GM23338 (cell line): ENCODE results near the gene NELL2.

Experiments used
- CTCF ChIP-seq, 2 experiments: fragments of 200-600 bp in 1 of 2; sonication (generic) in 1 of 2; conservative IDR thresholded peaks; 2 replicates each; pipeline versions ENCODE4 v1.5.1 to v1.6.1; 2016 to 2017; ENCODE audit warnings: antibody characterized with exemption in 2 of 2, low read depth in 2 of 2, mild to moderate bottlenecking in 2 of 2, moderate library complexity in 1 of 2
- EZH2 ChIP-seq: fragments of 200-600 bp; sonication (generic); IDR thresholded peaks from one replicate; pipeline ENCODE4 v1.8.0; 2017; ENCODE audit warnings: antibody characterized with exemption, mild to moderate bottlenecking, low read depth; ENCODE audit not compliant: unreplicated experiment
- EZH2phosphoT487 ChIP-seq: fragments of 200-600 bp; sonication (generic); IDR thresholded peaks from one replicate; pipeline ENCODE4 v1.8.1; 2018; ENCODE audit warnings: antibody characterized with exemption; ENCODE audit not compliant: unreplicated experiment
- NANOG ChIP-seq: IDR thresholded peaks from 2 replicates; pipeline ENCODE4 v1.6.1; 2016; ENCODE audit warnings: antibody characterized with exemption, borderline replicate concordance

DNA sequence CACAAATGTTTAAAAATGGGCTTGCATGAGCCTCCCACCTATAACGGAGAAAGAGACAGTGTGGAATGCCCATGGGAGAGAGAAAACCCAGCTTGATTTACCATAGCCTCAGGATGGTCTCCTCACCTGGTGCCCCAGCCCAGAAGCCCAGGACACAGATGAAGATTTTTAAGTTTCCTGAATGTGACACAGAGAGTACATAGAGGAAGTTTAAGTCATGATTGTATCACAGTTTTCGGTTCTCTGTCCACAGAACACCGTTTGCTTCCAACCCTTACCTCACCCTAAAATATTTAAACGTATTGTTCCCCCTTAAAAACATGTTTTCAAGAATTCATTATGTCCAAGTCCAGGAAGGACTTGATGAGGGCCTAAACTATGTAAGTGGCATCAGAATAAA, 56.2 kb downstream of the NELL2 start:
- TF ChIP-seq CTCF (conservative IDR thresholded peaks at IDR 0.05; ENCODE audit: low read depth in 2 of 2) (no peak), EZH2 (no peak), EZH2phosphoT487 (no peak), NANOG (no peak)
